Coronary artery (tissue), 2 donors: ENCODE data around the gene ESM1.
A peak's percentile ranks its signal among the peaks of the same experiment; 100 is the strongest.

ENCODE experiments used
- DNase-seq: peaks from one replicate; pipeline ENCODE4 v3.0.0-alpha.2; 2017; ENCODE audit warnings: low spot score
- H3K27ac ChIP-seq, 2 donors: fragments of 200-600 bp; sonication (generic); one replicate each; pipeline ENCODE4 v1.5.1; 2016 to 2019
- H3K4me3 ChIP-seq: fragments of 200-600 bp; sonication (generic); 2 replicates; pipeline ENCODE4 v1.5.1; 2016; ENCODE audit warnings: mild to moderate bottlenecking, moderate library complexity
- CTCF ChIP-seq: fragments of 200-600 bp; sonication (generic); IDR thresholded peaks from one replicate; pipeline ENCODE4 v1.5.1; 2019; ENCODE audit warnings: antibody characterized with exemption

ESM1 gene

GRCh38 chr5:54964405-54964804 lies 21.0 kb downstream of the ESM1 start:
- Histone ChIP-seq H3K27ac (no peak overlapping the region), H3K4me3 (no peak overlapping the region)
- DNase-seq: no peak
- TF ChIP-seq CTCF: no peak

GRCh38 chr5:54959673-54960418 lies 25.5 kb downstream of the ESM1 start:
- DNase-seq: no peak
- Histone ChIP-seq H3K4me3 (no peak overlapping the region), H3K27ac (no peak overlapping the region)
- TF ChIP-seq CTCF: no peak

- H3K4me3 ChIP-seq: no peak overlapping the region
- DNase-seq: no peak
- H3K27ac ChIP-seq: no peak overlapping the region
- no peak for TF ChIP-seq CTCF
Measured at GRCh38 chr5:54956922-54957321, 28.5 kb downstream of the ESM1 start.

- DNase-seq: no peak
- no peak for TF ChIP-seq CTCF
- H3K4me3 ChIP-seq: no peak overlapping the region
- H3K27ac ChIP-seq: no peak overlapping the region
Measured at GRCh38 chr5:54947187-54947586, 38.2 kb downstream of the ESM1 start.

GRCh38 chr5:54946306-54946819 lies 39.0 kb downstream of the ESM1 start:
- Histone ChIP-seq H3K4me3 (no peak overlapping the region), H3K27ac (no peak overlapping the region)
- no peak for TF ChIP-seq CTCF
- DNase-seq: no peak

- TF ChIP-seq CTCF: peak; percentile 45
- H3K27ac ChIP-seq: no peak overlapping the region
- DNase-seq: no peak
- no peak overlapping the region for H3K4me3 ChIP-seq
Measured at GRCh38 chr5:54944364-54944763, 41.0 kb downstream of the ESM1 start.
